Mucosa of rectum (tissue), 2 donors: Measurements from ENCODE around the gene MRTFA.

Experiments
- H3K27ac ChIP-seq, 2 donors: one replicate each; pipeline ENCODE4 v1.7.0; 2013; ENCODE audit warnings: inconsistent platforms in 2 of 2, low read depth in 2 of 2, low read length in 2 of 2
- H3K27me3 ChIP-seq, 2 donors: one replicate each; pipeline ENCODE4 v1.7.0; 2013; ENCODE audit warnings: low read length in 2 of 2; ENCODE audit not compliant: control insufficient read depth in 2 of 2, insufficient read depth in 2 of 2
- H3K36me3 ChIP-seq, 2 donors: one replicate each; pipeline ENCODE4 v1.7.0; 2013; ENCODE audit warnings: low read length in 2 of 2; ENCODE audit not compliant: control insufficient read depth in 2 of 2, insufficient read depth in 2 of 2
- H3K4me1 ChIP-seq, 2 donors: one replicate each; pipeline ENCODE4 v1.7.0; 2013; ENCODE audit warnings: low read length in 2 of 2, mild to moderate bottlenecking in 1 of 2; ENCODE audit not compliant: control insufficient read depth in 2 of 2, insufficient read depth in 2 of 2
- H3K4me3 ChIP-seq, 2 donors: one replicate each; pipeline ENCODE4 v1.7.0; 2013; ENCODE audit warnings: low read length in 2 of 2
- H3K9ac ChIP-seq, 2 donors: one replicate each; pipeline ENCODE4 v1.7.0; 2013; ENCODE audit warnings: low read length in 2 of 2, low read depth in 1 of 2, mild to moderate bottlenecking in 1 of 2
- H3K9me3 ChIP-seq, 2 donors: one replicate each; pipeline ENCODE4 v1.7.0; 2013; ENCODE audit warnings: low read length in 2 of 2; ENCODE audit not compliant: control insufficient read depth in 2 of 2
- donor health status: healthy.
- donor health status: Normal muscosa, but diverticular disease.

The MRTFA gene

DNA sequence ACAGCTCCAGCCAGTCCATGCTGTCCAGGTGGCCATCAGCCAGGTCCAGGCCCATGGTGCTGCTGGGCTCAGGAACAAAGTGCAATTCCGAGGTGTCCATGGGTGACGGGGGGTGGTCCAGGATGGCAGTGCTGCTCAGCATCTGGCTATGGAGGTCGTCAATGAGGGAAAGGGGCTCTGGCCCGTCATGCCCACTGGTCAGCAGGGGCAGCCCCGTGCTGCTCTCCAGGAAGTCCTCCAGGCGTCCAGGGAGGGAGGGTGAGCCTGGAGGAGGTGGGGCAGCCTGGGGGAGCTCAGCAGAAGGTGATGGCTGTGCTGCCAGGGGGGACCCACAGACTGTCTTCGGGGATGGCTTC is 225.0 kb downstream of the MRTFA start:
- no peaks in the 10 kb centered on the region for H3K9me3 ChIP-seq
- H3K27ac ChIP-seq = no peak overlapping the region
- no peaks in the 10 kb centered on the region for H3K27me3 ChIP-seq
- H3K36me3 ChIP-seq = peaks cover 50 to 56% of the 10 kb centered on the region in 2 donors
- no peak overlapping the region for H3K4me3 ChIP-seq
- H3K4me1 ChIP-seq = peaks cover 3 to 8% of the 10 kb centered on the region in 2 donors
- no peak overlapping the region for H3K9ac ChIP-seq

DNA sequence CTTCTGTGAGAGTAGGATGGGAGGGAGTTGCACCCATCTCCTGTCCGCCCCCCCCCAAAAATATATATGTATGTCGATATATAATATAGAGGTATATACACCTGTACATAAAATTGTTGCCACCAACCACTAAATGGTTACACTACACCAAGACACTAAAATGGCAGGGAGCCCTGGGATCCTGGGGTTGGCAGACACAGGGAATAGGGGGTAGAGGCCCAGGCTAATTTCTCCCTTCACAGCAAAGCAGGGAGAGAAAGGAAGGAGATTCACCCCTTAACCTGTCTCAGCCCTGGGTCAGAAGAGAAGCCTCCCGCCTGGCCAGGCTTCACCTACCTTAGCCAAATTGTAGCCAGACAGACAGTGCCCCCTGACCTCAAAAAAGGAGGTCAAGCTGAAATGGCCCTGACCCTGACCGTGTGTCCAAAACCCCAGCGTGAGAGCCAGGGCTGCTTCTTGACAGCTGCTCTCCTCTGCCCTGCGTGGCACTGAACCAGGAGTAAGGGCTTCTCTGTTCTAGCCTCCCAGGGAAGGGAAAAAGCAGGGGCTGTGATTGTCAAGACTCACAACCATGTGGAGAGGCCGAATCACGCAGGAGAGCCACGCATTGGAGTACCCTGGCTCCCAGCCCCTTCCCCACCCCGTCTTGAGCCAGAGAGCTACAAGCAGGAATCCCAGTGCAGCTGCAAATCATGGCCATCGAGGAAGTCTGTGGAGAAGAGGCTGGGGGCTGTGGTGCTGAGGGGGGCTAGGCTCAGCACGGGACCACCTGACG is 225.6 kb downstream of the MRTFA start:
- Histone ChIP-seq H3K4me3 (no peak overlapping the region), H3K4me1 (peaks cover 3 to 5% of the 10 kb centered on the region in 2 donors), H3K36me3 (peaks cover 52 to 58% of the 10 kb centered on the region in 2 donors), H3K9ac (no peak overlapping the region), H3K9me3 (no peaks in the 10 kb centered on the region), H3K27ac (no peak overlapping the region), H3K27me3 (no peaks in the 10 kb centered on the region)

DNA sequence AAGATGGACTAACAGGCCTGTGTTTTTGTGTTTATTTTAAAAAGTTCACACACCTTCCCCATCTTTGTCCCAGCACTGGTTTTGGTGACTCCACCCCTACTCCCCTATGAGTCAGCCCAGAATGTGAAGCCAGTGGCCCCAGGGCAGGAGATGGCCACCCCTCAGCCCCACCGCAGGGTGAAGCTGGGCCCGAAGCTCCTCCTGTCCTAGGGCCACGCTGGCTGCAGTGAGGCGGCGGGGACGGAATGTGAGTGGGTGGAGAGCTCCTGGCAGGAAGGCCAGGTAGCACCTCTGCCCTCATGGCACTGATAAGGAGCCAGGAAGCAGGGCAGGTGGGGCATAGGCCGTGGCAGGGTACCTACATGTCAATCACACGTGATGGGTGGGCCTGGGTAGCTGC is 226.2 kb downstream of the MRTFA start:
- no peaks in the 10 kb centered on the region for H3K9me3 ChIP-seq
- no peaks in the 10 kb centered on the region for H3K27me3 ChIP-seq
- H3K36me3 ChIP-seq = peaks cover 58 to 65% of the 10 kb centered on the region in 2 donors
- no peak overlapping the region for H3K4me3 ChIP-seq
- H3K9ac ChIP-seq = no peak overlapping the region
- H3K4me1 ChIP-seq = peaks cover 0 to 3% of the 10 kb centered on the region in 2 donors
- no peak overlapping the region for H3K27ac ChIP-seq

DNA sequence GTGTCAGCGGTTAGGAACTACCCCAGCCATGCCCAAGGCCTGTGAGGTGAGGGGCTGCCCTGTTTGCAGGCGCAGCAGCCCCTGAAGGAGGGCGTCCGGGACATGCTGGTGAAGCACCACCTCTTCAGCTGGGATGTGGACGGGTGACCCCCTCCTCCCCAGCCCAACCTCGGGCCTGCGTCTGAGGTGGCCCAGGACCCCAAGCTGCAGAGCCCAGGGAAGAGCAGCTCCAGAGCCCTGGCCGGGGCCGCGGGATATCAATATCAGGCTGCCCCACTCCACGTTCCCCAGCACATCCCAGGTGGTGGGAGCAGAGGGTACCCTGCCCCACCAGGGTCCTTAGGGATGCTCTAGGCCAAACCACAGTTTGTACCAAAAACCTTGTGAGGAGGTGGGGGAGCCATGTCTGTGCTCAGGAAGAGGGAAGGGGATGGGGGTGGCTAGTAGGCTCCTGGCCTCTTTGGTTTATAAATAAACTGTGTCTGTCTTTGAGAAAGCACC is 226.9 kb downstream of the MRTFA start:
- Histone ChIP-seq H3K27ac (no peak overlapping the region), H3K9ac (no peak overlapping the region), H3K4me3 (no peak overlapping the region), H3K4me1 (no peaks in the 10 kb centered on the region), H3K36me3 (peaks cover 60 to 69% of the 10 kb centered on the region in 2 donors), H3K27me3 (no peaks in the 10 kb centered on the region), H3K9me3 (no peaks in the 10 kb centered on the region)

DNA sequence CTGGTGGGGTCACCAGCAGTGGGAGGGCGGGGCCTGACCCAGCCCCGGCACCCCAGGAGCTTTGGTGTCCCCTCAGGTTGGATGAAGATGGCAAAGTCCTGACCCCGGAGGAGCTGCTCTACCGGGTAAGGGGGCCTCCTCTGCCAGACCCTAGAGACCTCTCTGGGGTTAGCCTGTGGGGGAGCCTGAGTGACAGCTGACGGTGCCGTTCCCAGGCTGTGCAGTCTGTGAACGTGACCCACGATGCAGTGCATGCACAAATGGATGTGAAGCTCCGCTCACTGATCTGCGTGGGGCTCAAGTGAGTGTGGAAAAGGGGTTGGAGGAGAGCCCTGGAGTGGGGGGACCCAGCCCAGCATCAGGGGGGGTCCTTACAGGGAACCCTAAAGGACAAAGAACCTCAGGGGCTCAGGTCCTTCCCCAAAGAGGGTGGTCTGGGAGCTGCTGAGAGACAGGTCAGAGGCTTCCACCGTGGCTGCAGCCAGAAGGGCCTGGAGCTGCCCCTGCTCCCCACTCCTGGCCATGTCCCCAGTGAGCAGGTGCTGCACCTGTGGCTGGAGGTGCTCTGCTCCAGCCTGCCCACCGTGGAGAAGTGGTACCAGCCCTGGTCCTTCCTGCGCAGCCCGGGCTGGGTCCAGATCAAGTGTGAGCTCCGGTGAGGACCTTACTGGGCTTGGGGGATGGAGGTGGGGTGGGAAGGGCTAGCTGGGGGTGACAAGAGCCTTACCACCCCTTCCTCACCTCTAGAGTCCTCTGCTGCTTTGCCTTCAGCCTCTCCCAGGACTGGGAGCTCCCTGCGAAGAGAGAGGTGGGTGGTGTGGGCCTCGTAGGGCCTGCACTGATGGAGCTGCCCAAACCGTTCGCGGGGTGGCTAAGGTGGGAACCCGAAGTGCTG is 227.6 kb downstream of the MRTFA start:
- Histone ChIP-seq H3K36me3 (peaks cover 64 to 74% of the 10 kb centered on the region in 2 donors), H3K4me3 (no peak overlapping the region), H3K9me3 (no peaks in the 10 kb centered on the region), H3K4me1 (no peaks in the 10 kb centered on the region), H3K27me3 (no peaks in the 10 kb centered on the region), H3K9ac (no peak overlapping the region), H3K27ac (no peak overlapping the region)

DNA sequence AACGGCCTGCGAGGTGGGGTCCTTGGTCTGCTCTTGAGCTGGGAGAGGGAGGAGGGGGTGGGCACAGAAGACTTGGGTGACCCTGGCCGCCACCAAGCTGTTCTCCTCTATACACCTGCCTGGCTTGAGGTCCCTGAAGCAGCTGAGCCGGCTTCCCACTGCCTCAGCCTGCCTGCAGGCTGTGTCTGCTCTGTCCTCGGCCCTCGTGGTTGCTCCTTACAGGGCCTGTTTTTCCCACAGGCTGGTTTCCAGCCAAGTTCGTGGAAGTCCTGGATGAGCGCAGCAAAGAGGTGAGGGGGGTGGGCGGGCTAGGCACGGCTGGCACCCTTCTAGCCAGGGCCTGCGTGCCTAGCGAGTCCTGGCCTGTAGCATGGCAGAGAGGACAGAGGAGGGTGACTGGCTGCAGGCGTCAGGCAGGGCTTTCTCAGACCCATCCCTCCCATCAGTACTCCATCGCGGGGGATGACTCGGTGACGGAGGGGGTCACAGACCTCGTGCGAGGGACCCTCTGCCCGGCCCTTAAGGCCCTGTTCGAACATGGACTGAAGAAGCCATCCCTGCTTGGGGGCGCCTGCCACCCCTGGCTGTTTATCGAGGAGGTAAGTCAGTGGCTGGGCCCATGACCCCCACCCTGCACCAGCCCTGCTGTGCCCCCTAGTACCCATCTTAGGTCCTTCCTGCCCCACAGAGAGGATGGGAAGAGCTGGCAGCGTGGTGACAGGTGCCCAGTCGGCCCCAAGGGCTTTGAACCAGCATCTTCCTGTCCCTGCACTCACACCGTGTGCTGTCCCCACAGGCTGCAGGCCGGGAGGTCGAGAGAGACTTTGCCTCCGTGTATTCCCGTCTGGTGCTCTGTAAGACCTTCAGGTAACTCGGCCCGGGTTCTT is 228.4 kb downstream of the MRTFA start:
- H3K27ac ChIP-seq = no peak overlapping the region
- H3K4me3 ChIP-seq = no peak overlapping the region
- H3K9me3 ChIP-seq = no peaks in the 10 kb centered on the region
- no peaks in the 10 kb centered on the region for H3K27me3 ChIP-seq
- H3K36me3 ChIP-seq = peaks cover 64 to 83% of the 10 kb centered on the region in 2 donors
- no peaks in the 10 kb centered on the region for H3K4me1 ChIP-seq
- H3K9ac ChIP-seq = no peak overlapping the region

DNA sequence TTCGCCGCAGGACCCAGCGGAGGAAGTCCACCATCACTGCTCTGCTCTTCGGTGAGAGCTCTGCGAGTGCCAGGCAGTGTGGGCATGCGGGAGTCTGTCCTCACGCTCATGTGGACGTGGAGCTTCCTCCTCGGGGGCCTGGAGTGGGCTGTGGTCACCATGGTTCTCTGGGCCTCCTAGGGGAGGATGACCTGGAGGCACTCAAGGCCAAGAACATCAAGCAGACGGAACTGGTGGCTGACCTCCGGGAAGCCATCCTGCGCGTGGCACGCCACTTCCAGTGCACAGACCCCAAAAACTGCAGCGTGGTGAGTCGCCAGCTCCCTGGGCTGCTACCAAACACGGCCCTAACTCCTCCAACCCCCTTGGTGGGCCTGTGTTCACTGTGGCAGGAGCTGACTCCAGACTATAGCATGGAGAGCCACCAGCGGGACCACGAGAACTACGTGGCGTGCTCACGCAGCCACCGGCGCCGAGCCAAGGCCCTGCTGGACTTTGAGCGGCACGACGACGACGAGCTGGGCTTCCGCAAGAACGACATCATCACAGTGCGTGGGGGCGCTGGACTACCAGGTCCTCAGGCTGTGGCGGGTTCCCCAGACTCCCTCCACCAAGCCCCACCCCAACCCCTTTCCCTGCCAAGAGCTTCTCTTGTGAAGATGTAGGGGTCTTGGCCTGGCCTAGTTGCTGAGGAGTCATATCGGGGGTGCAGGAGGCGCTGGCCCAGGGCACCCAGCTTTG is 229.3 kb downstream of the MRTFA start:
- peaks cover 64 to 83% of the 10 kb centered on the region in 2 donors for H3K36me3 ChIP-seq
- no peak overlapping the region for H3K27ac ChIP-seq
- no peaks in the 10 kb centered on the region for H3K9me3 ChIP-seq
- no peaks in the 10 kb centered on the region for H3K4me1 ChIP-seq
- no peak overlapping the region for H3K9ac ChIP-seq
- H3K27me3 ChIP-seq = no peaks in the 10 kb centered on the region
- H3K4me3 ChIP-seq = no peak overlapping the region

DNA sequence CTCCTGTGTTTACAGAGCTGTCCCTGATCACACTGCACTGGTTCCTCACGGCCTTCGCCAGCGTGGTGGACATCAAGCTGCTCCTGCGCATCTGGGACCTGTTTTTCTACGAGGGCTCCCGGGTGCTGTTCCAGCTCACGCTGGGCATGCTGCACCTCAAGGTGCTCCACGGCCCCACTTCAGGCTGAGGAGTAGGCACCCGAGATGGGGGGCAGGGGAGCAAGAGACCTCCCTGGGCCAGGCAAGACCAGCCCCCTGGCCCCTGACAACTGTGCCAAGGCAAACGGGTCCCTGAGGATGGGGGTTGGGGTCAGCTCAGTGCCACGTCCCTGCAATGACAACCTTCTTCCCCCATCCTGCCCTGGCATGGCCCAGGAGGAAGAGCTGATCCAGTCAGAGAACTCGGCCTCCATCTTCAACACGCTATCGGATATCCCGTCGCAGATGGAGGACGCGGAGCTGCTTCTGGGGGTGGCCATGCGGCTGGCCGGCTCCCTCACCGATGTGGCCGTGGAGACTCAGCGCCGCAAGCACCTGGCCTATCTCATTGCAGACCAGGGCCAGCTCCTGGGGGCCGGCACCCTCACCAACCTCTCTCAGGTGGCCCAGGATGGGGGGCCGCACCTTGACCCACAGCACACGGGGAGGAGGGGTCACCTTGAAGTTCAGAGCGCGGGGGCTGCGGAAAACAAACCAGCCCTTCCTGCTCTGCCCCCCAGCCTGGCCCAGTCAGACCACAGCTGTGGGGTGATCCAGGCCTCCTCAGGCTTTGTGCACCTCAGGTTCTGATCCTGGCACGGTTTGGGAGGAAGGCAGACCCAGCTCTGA is 230.2 kb downstream of the MRTFA start:
- H3K4me1 ChIP-seq = peaks cover 0 to 4% of the 10 kb centered on the region in 2 donors
- H3K36me3 ChIP-seq = peaks cover 68 to 86% of the 10 kb centered on the region in 2 donors
- no peaks in the 10 kb centered on the region for H3K27me3 ChIP-seq
- no peak overlapping the region for H3K27ac ChIP-seq
- H3K4me3 ChIP-seq = no peak overlapping the region
- H3K9me3 ChIP-seq = no peaks in the 10 kb centered on the region
- no peak overlapping the region for H3K9ac ChIP-seq
